HG02678 (cell line): ENCODE results near the gene NUP214.
"Not testable (repeated sequence)": the region's sequence is repeated elsewhere in the genome, so short reads cannot be mapped to it uniquely, and the experiment has no call there.

Experiments
- ATAC-seq: cut with Tn5 transposase; IDR thresholded peaks from one replicate; pipeline ENCODE4 v1.9.1; 2021; ENCODE audit warnings: mild to moderate bottlenecking, moderate library complexity; ENCODE audit not compliant: unreplicated experiment

Gene NUP214

DNA sequence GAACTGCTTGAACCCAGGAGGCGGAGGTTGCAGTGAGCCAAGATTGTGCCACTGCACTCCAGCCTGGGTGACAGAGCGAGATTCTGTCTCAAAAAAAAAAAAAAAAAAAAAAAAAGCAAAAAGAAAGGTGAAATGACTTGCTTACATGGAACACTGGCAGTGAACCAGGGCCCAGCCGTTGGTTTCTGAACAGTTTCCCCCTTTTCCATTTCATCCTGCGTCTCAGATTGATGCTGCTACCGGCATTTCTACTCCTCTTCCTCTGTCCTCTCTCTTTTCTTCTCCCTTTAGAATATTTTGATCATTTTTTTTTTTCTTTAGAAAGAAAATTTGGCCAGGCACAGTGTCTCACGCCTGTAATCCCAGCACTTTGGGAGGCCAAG is 10.0 kb upstream of the NUP214 start:
- ATAC-seq: not testable (repeated sequence)

DNA sequence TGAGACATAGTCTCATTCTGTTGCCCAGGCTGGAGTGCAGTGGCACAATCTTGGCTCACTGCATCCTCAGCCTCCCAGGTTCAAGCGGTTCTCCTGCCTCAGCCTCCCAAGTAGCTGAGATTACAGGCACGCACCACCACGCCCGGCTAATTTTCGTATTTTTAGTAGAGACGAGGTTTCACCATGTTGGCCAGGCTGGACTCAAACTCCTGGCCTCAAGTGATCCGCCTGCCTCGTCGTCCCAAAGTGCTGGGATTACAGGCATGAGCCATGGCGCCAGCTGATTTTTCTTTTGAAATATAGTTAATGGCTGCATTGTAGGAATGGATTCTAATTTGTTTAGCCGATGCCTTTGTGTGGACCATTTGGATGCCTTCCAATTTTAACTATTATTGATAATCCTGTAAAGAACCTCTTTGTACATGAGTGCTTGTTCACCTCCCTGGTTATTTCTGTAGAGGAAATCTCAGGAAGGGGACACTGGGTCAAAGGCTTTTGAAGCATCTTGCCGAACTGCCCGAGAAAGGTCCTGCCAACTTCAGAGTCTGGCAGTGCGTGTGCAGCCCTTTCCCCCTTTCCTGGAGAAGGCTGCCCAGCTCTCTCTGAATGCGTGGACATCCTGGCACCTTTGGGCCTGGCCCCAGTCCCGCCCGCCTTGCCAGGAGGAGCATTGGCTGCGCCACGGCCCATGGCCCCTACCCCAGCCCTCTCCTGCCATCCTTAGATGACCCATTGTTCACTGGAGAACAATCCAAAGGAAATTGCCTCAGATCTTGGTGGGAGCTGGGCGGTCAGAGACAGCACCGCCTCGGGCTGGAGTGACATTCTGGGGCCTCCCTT is 8.9 kb upstream of the NUP214 start:
- ATAC-seq: no peak

DNA sequence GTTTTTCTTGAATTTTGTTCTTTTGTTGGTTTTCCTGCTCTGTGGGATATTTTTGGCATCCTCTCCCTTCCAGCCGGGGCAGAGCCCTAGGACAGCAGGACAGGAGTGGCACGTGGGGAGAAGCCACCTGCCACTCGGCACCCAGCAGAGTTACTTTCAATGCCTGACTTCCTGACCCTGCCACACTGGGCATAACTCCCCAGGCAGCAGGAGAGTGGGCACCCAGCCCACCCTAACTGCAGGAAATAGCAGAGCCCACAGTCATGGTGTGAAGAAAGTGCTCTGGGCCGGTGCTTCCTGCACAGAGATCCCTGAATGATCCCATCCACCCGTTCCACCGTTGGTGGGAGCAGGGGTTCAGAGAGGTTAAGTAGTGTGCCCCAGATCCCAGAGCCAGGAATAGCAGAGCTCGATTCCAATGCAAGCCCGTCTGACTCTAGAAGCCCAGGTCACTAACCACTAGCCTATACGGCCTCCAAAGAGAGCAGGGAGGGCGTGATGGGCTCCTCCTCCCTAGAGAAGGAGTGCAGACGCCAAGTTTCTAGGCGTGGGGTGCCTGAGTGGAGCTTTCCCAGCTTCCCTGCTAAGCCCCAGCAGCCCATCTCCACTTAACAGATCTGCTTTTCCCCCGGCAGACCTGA is 8.1 kb upstream of the NUP214 start:
- ATAC-seq: no peak

DNA sequence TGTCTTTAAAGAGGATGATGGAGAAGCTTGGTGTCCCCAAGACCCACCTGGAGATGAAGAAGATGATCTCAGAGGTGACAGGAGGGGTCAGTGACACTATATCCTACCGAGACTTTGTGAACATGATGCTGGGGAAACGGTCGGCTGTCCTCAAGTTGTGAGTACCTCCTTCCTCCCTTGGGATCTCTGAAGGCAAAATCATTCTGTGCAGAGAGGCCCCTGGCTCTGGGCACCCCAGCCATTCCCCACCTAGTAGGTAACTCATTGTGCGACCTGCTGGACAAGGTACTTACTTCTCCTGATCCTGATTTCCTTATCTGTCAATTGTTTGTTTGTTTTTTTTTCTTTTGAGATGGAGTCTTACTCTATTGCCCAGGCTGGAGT is 7.6 kb upstream of the NUP214 start:
- no peak for ATAC-seq

DNA sequence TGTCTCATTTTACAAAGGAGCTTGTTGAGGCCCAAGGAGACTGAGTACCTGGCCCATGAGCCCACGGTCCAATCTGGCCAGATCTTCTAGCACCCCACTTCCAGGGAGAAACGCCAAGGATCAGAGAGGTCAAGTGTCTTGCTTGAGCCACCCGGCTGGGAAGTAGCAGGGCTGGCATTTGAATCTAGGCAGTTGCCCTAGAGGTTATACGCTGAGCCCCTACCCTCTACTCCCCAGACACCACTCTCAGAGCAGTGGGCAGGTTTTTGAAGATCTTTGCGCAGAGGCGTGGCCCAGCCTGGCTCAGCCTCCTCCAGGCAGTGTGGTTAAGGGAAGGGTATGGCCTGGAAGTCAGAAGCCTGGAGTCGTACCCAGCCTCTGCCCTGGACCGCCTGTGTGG is 5.8 kb upstream of the NUP214 start:
- ATAC-seq: no peak

DNA sequence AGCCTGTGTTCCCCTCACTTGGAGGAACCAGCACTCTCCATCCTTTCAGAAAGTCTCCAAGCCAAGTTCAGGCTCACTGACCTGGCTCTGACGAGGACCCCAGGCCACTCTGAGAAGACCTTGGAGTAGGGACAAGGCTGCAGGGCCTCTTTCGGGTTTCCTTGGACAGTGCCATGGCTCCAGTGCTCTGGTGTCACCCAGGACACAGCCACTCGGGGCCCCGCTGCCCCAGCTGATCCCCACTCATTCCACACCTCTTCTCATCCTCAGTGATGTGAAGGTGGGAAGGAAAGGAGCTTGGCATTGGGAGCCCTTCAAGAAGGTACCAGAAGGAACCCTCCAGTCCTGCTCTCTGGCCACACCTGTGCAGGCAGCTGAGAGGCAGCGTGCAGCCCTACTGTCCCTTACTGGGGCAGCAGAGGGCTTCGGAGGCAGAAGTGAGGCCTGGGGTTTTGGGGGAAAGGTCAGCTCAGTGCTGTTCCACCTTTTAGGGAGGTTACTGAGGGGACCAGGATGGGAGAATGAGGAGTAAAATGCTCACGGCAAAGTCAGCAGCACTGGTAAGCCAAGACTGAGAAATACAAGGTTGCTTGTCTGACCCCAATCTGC is 4.7 kb upstream of the NUP214 start:
- no peak for ATAC-seq

DNA sequence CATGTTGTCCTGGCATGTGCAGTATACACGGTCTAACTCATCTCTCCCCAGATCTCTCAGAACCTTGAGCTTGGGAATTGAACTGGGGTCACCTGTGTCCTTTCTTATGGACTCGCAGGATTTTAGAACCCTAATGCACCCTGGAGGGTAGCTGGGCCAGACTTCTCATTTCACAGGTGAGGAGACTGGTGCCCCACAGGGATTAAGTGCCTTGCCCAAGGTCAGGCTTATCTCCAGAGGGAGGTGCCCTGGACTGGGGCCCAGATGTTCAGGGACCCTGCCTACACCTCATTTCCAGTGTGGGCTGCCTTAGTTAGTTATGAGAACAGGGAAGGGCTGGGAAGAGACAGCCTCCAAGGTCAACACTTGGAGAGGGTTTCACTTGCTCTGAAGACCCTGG is 4.0 kb upstream of the NUP214 start:
- ATAC-seq: no peak

DNA sequence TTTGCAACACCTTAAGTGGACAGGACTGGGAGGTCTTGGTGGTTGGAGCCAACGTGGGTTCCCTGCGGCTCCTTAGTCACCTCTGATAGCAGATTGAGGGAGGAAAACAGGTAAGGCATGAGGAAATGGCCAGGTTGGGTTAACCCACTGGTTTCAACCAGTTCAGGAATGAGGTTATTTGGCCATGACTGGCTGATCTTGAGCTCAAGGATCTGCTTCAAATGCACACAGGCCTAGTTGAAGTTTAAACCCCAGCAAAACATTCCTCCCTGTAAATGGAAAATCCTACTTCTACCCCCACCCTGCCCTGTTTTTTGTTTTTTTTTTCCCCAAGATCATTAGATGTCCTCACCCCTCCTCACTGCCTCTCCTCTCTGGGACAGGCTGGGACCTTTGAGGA is 3.2 kb upstream of the NUP214 start:
- no peak for ATAC-seq

DNA sequence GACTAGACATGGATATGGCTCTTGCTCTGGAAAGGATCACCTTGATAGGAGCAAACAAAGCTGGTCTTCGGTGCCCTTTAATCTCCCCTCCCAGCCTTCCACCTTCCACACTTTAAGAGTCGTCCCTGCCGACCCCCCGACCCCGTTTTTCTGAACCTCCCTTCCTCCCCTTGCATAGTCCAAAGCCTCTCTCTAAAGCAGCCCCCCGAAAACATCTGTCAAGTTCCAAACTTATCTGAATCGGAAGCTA is 423 bp upstream of the NUP214 start:
- no peak for ATAC-seq

DNA sequence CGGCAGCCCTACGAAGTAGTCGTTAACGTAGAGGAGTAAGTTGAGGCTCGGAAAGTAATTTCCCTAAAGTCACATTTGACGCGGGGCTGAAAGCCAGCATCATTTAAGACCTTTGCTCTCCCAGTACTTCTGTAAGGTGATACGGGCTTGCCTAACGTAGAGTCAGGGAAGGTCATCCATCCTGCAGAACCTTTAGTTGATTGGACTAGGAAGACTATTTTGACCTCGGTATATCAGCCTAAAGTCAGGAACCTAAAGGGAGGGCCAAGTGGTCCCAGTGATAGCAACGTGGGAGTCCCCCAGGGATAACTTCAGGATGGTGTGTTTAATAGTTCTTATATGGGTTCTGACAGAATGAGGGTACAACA is 657 bp downstream of the NUP214 start:
- ATAC-seq: no peak

DNA sequence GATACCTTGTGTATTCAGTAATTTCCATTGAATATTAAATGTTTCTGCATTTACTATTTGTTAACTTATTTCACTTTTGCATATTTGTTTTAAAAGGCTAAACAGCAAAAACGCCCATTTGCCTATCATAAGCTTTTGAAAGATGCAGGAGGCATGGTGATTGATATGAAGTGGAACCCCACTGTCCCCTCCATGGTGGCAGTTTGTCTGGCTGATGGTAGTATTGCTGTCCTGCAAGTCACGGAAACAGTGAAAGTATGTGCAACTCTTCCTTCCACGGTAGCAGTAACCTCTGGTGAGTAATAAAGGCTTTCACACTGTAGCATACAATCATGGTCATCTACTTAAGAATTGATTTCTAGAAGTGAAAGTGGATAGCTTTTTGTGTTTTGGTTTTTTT is 3.8 kb downstream of the NUP214 start:
- ATAC-seq: no peak

DNA sequence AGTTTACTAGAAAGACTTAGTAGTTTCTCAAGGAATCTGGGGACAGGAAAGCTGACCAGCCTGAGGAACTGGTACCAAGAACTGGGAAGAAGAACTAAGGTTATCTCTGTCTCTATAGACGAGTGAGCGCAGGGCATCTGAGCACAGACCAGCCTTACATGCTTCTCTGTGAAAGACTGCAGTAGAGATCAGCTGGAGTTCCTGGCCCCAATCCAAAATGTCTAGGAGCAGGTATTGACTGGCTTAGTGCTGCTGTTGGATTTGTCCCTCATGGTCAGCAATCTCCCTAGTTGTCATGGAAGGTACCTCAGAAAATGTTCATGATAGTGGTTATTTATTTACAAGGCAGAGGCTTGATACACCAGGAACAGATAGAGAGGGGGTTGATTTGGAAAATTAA is 13.3 kb downstream of the NUP214 start:
- ATAC-seq: no peak

DNA sequence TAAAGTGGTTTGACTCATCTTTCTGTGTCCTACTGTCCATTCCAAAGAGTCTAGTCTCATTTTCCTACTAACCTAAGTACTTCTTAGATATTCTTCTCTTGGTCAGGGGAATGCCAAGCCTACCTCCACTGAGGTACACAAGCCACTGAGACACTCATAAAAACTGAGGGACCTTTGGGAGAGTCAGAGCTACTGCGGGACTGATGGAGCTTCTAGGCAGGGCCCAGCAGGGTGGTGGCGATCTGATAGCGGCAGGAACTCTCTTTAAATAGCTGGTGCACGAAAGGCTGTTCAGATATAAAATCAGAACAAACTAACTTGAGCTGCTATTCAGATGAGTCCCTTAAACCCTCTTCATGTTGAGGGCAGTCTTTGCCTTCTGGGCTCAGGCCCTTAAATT is 14.7 kb downstream of the NUP214 start:
- no peak for ATAC-seq

DNA sequence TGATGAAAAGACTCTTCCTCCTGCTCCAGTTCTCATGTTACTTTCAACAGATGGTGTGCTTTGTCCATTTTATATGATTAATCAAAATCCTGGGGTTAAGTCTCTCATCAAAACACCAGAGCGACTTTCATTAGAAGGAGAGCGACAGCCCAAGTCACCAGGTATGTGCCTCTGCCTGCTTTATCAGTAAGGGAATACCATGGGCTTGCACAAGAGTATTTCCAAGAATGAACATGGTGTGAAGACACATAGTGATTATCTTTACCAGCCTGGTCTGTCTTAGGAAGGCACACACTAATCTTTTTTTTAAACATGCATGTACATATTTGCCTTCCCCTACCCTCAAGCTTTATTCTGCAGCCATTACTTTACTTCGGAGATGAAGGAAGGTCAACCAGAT is 15.2 kb downstream of the NUP214 start:
- no peak for ATAC-seq

DNA sequence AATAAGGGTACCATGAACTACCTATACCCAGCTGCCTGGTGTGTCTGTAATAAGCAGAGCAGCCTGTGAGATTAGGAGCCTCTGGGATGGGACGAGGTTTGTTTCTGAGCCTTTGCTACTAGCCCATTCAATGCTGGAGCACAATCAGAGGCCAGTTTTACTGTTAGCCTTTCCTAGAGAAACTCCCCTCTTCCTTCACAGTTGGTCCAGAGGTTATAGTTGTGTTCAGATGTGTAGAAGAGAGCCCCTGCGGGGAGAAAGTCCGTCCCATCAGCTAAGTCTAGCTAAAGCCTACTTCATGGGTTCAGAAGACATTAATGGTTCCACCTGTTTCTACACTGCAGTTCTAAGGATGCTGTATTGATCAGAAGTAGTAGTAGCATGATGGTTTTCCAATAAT is 16.8 kb downstream of the NUP214 start:
- ATAC-seq: no peak

DNA sequence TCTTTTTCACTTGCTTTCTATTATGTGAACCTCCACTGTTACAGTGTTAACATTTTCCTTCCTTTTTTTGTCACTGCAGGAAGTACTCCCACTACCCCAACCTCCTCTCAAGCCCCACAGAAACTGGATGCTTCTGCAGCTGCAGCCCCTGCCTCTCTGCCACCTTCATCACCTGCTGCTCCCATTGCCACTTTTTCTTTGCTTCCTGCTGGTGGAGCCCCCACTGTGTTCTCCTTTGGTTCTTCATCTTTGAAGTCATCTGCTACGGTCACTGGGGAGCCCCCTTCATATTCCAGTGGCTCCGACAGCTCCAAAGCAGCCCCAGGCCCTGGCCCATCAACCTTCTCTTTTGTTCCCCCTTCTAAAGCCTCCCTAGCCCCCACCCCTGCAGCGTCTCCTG is 18.8 kb downstream of the NUP214 start:
- no peak for ATAC-seq

DNA sequence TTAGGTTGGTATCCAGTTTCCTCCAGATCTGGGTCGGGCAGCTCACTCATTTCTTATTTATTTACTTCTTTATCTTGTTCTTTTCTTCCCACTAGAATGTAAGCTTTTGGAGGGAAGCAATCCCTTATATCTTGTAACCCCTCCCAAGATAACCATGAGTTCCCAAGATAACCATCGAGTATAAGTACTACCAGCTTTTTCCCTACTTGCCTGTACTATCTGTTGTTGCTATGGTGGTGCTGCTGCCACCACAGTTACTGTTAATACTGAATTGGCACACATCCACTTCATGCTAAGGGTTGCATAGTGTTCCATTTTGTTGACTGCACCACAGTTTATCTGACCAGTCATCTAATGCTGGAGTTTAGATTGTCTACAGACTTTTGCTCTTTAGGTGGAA is 19.9 kb downstream of the NUP214 start:
- no peak for ATAC-seq

DNA sequence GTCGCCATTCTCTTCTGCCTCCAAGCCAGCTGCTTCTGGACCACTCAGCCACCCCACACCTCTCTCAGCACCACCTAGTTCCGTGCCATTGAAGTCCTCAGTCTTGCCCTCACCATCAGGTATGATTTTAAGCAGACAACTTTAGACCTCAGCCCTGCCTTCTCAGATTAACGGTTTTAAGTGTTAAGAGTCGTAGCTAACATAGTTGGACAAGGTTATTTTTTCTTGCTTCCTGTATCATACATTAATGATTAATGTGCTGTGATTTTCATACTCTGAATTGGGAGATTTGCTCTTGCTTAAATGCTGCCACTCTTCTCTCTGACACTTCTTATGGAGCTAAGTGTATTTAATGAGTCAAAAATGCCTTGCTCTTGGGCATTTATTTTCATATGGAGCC is 20.8 kb downstream of the NUP214 start:
- ATAC-seq: no peak

DNA sequence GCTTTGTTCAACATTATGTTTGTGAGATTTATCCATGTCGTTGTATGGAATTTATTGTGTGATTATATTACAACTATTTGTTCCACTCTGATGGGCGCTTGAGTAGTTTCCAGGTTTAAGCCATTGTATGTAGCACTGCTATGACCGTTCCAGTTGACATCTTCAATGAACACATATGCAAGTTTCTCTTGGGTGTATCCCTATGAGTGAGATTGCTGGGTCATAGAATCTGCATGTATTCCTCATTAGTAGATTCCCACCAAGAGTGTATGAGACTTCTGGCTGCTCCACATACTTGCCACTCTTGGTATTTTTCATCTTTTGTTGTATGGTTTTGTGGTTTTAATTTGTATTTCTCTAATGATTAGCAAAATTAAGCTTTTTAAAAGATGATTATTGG is 22.9 kb downstream of the NUP214 start:
- ATAC-seq: no peak

DNA sequence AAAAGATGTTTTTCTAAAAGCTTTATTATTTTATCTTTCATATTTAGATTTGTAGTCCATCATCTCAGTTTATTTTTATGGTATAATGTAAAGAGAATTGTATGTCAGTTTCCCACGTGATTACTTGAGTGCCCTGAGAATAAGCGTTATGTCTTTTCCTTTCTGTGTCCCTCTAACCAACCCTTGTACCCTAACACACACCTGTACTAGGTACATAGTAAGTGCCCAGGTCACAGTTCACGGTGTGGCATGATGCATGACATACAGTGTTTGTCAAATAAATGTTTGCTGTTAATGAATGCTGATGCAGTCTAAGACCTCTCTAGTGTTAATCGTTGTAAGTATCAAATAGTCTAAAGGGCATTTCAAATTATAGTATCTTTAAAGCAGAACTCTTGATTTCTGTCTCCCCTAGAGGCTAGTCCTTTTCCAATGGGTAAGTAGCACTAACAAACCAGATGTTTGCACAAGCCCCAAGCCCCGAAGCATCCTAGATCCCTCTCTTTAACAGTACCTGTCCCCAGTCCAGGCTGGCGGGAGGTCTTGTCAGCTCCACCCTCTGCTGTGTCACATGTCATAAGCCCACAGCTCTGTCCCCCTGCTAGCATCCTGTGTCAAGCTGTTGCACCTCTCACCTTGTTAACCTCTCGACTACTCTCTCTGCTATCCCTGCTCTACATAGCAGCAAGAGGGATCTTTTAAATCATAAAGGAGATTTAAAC is 23.7 kb downstream of the NUP214 start:
- ATAC-seq: no peak

DNA sequence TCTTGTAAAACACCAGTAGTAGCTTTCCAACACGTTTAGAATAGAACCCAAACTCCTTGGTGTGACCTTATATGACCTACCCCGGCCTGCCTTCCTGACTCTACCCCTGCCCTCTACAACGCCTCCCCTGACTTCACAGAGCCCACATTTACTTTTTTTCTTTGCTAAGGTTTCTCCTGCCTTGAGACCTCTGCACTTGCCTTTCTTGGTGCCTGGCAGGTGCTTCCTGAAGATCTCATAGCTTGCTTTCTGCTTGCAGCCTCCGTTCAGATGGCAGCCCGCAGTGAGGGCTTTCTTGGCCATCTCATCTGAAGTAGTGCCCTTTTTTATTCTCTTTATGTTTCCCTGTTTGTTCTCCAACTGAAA is 24.3 kb downstream of the NUP214 start:
- no peak for ATAC-seq

DNA sequence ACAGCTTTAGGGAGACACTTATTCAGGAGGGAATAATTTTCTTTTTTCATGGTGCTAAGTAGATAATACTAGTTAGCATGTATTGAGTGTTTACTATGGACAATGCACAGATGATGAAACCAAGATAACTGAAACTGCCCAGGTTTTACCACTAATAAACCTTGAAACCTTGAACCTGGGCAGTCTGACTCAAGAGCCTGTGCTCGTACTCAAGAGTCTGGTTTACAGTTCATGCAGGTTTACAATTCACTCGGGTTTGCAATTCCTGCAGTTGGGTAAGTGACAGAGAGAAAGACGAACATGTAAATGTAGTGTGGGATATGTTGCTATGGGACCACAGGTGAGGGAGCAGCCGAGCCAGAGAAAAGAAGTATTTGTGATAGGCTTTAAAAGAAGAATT is 28.2 kb downstream of the NUP214 start:
- no peak for ATAC-seq
